Endothelial cell of umbilical vein (primary cell): ENCODE data around the gene ARMS2. TPM values are rescaled to one million over a fixed set of nuclear protein-coding genes. Genes with fewer than 3 reads are reported as not detected.

Experiments used
- BruUV-seq: library from RNA; stranded (reverse); fragments of 400-500 nt; replicated peaks from 2 replicates; lab custom pipeline; 2021; lab: Mats Ljungman, UMichigan
- CTCF ChIA-PET: fragments of 300-600, 350-600 bp; sonication (Branson Sonifier 250); formaldehyde crosslinking; loops from one replicate; lab custom pipeline; 2021; ENCODE audit warnings: antibody characterized with exemption, inconsistent platforms; lab: Charles Lee
- POLR2A ChIA-PET: fragments of 300-600, 350-600 bp; sonication (Branson Sonifier 250); formaldehyde crosslinking; loops from one replicate; lab custom pipeline; 2021; ENCODE audit warnings: antibody characterized with exemption, inconsistent platforms; lab: Charles Lee
- DNase-seq: peaks from one replicate; pipeline ENCODE4 v3.0.0-alpha.2; 2011; ENCODE audit warnings: low read depth, low spot score
- FAIRE-seq: peaks from 2 replicates; lab custom pipeline; 2011; peaks lifted over from hg19 to GRCh38; lab: Jason Lieb, UNC
- H2AFZ ChIP-seq: 2 replicates; pipeline ENCODE4 v1.6.0; 2012; ENCODE audit warnings: low read depth, low read length, control low read depth, inconsistent platforms
- H3K27ac ChIP-seq: 2 replicates; pipeline ENCODE4 v1.5.1; 2011; ENCODE audit warnings: low read depth, mild to moderate bottlenecking, control low read depth, low read length, moderate library complexity; ENCODE audit not compliant: insufficient read depth
- H3K27me3 ChIP-seq, 2 experiments: 2 replicates each; pipeline versions ENCODE4 v1.6.0 to v1.6.1; 2011; ENCODE audit warnings: low read length in 2 of 2, mixed read lengths in 1 of 2; ENCODE audit not compliant: control insufficient read depth in 2 of 2, insufficient read depth in 2 of 2
- H3K36me3 ChIP-seq, 2 experiments: 2 replicates in 1 of 2; 3 replicates in 1 of 2; pipeline ENCODE4 v1.5.1; 2011; ENCODE audit warnings: low read length in 2 of 2, mild to moderate bottlenecking in 1 of 2, moderate library complexity in 1 of 2; ENCODE audit not compliant: control insufficient read depth in 2 of 2, insufficient read depth in 2 of 2; ENCODE audit errors: extremely low read depth in 1 of 2
- H3K4me1 ChIP-seq: 3 replicates; pipeline ENCODE4 v1.5.1; 2011; ENCODE audit warnings: mild to moderate bottlenecking, low read length; ENCODE audit not compliant: control insufficient read depth, insufficient read depth; ENCODE audit errors: extremely low read depth
- H3K4me2 ChIP-seq: 2 replicates; pipeline ENCODE4 v1.6.1; 2011; ENCODE audit warnings: low read length, control low read depth, mixed read lengths; ENCODE audit not compliant: insufficient read depth
- H3K4me3 ChIP-seq, 3 experiments: fragments of 200-600 bp in 1 of 3; sonication (generic), shearing (Covaris generic) in 1 of 3; replicated peaks in 1 of 3; 2 replicates each; pipeline ENCODE4 v1.5.1; 2011 to 2016; ENCODE audit warnings: control low read depth in 3 of 3, low read length in 3 of 3, mild to moderate bottlenecking in 2 of 3, inconsistent platforms in 1 of 3, low read depth in 1 of 3, moderate library complexity in 1 of 3; ENCODE audit not compliant: insufficient read depth in 1 of 3
- H3K79me2 ChIP-seq: 2 replicates; pipeline ENCODE4 v1.6.0; 2012; ENCODE audit warnings: low read length, inconsistent platforms; ENCODE audit not compliant: control insufficient read depth, insufficient read depth
- H3K9ac ChIP-seq: replicated peaks from 2 replicates; pipeline ENCODE3; 2011; ENCODE audit warnings: low read length, control low read depth; ENCODE audit not compliant: insufficient read depth; ENCODE audit errors: extremely low read depth
- H3K9me1 ChIP-seq: replicated peaks from 3 replicates; pipeline ENCODE4 v1.6.0; 2011; ENCODE audit warnings: mild to moderate bottlenecking, low read length; ENCODE audit not compliant: control insufficient read depth, insufficient read depth; ENCODE audit errors: extremely low read depth
- H3K9me3 ChIP-seq: replicated peaks from 2 replicates; pipeline ENCODE4 v1.5.1; 2012; ENCODE audit warnings: low read length, inconsistent platforms; ENCODE audit not compliant: control insufficient read depth, insufficient read depth
- H4K20me1 ChIP-seq: replicated peaks from 2 replicates; pipeline ENCODE3; 2011; ENCODE audit warnings: mild to moderate bottlenecking, low read length; ENCODE audit not compliant: control insufficient read depth, insufficient read depth; ENCODE audit errors: extremely low read depth
- EZH2 ChIP-seq: IDR thresholded peaks from 2 replicates; pipeline ENCODE4 v1.6.1; 2012; ENCODE audit warnings: borderline replicate concordance, low read depth, mild to moderate bottlenecking, moderate library complexity, low read length, inconsistent platforms; ENCODE audit not compliant: severe bottlenecking
- FOS ChIP-seq: IDR thresholded peaks from 2 replicates; pipeline ENCODE4 v1.6.1; 2011; ENCODE audit warnings: mild to moderate bottlenecking, low read length, moderate library complexity, borderline replicate concordance; ENCODE audit not compliant: insufficient read depth
- GATA2 ChIP-seq: IDR thresholded peaks from 2 replicates; pipeline ENCODE4 v1.7.0; 2011; ENCODE audit warnings: low read depth, mild to moderate bottlenecking, moderate library complexity, mixed read lengths, low read length; ENCODE audit not compliant: insufficient read length, insufficient read depth
- JUN ChIP-seq: IDR thresholded peaks from 2 replicates; pipeline ENCODE4 v1.6.1; 2011; ENCODE audit warnings: borderline replicate concordance, low read depth; ENCODE audit not compliant: insufficient read length, insufficient read depth
- MYC ChIP-seq: IDR thresholded peaks from one replicate; pipeline ENCODE4 v1.6.1; 2011; ENCODE audit warnings: mild to moderate bottlenecking, low read depth, low read length
- POLR2A ChIP-seq: IDR thresholded peaks from 2 replicates; pipeline ENCODE4 v1.6.1; 2012; ENCODE audit warnings: low read depth, mild to moderate bottlenecking, control low read depth, low read length
- POLR2AphosphoS5 ChIP-seq: IDR thresholded peaks from 2 replicates; pipeline ENCODE4 v1.6.1; 2012; ENCODE audit warnings: low read depth, mild to moderate bottlenecking, control low read depth, low read length, moderate library complexity; ENCODE audit not compliant: insufficient read depth
- dilution Hi-C: fragments of 300-500 bp; cut with MboI; formaldehyde crosslinking; loops from one replicate; pipeline ENCODE4 v1.15.0; 2019; ENCODE audit warnings: low sequenced_read_pairs; ENCODE audit not compliant: extremely low pct_ligation_motif_present
- intact Hi-C: fragments of 100-400 bp; cut with micrococcal nuclease; formaldehyde crosslinking; loops from one replicate; pipeline ENCODE4 v1.10.0; 2022
- polyA plus RNA-seq, 4 experiments: library from polyadenylated mRNA; depleted of rRNA in 3 of 4; stranded (reverse) in 3 of 4; unstranded in 1 of 4; fragments of >200 nt; gene quantifications; 2 replicates each; pipeline versions ENCODE4 v1.2.1 to v1.2.3, GENCODE V29; 2011 to 2012; ENCODE audit warnings: missing spikeins in 1 of 4
- total RNA-seq: library from RNA; stranded (reverse); gene quantifications from 2 replicates; pipeline ENCODE4 v1.2.3, GENCODE V29; 2021

Gene ARMS2
- total and polyA plus RNA-seq, 2 donors (not counting 3 experiments of a cell fraction or from before 2014, with no cell fraction given): not detected

- intact Hi-C loops (no loop called here), dilution Hi-C loops (no loop called here)
- Histone ChIP-seq H4K20me1 (no peaks in the 10 kb centered on the region), H3K27me3 (no peaks in the 10 kb centered on the region), H3K4me3 (no peak overlapping the region), H3K79me2 (no peaks in the 10 kb centered on the region), H3K4me2 (no peak overlapping the region), H3K36me3 (no peaks in the 10 kb centered on the region), H3K9me3 (no peaks in the 10 kb centered on the region), H3K4me1 (peaks cover 7% of the 10 kb centered on the region), H2AFZ (no peak overlapping the region), H3K9me1 (no peaks in the 10 kb centered on the region), H3K27ac (no peak overlapping the region), H3K9ac (no peak overlapping the region)
- CTCF ChIA-PET: interaction anchor here (1.5 to 4.5 kb wide), 2 partner anchors 12 to 84 kb away, joined by 4 to 15 read pairs; no protein-coding TSS in a partner anchor
- DNase-seq: no peak
- TF ChIP-seq GATA2 (no peak), POLR2AphosphoS5 (no peak), POLR2A (no peak), MYC (no peak), EZH2 (no peak), JUN (no peak), FOS (no peak)
- no peak for FAIRE-seq
- POLR2A ChIA-PET: no interaction called here
- no TSS peak for BruUV-seq
Measured at GRCh38 chr10:122481296-122482056, 27.0 kb downstream of the ARMS2 start.
